ENCODE results near the gene SHOC2. TPM values are rescaled to one million over a fixed set of nuclear protein-coding genes. Genes with fewer than 3 reads are reported as not detected.

Gene SHOC2
- total RNA-seq, 1 donor from 2014 or later = 44.2 TPM

- intact Hi-C loops (cut with DNase I) = no loop called here
- ATAC-seq (no peak), DNase-seq (ENCODE audit: missing footprints) (no peak)
Measured at GRCh38 chr10:110996256-110996655, 76.9 kb downstream of the SHOC2 start.

GRCh38 chr10:111004016-111004415 lies 84.6 kb downstream of the SHOC2 start:
- ATAC-seq (no peak), DNase-seq (ENCODE audit: missing footprints) (no peak)
- intact Hi-C loops (cut with DNase I) = no loop called here

GRCh38 chr10:111007486-111007885 lies 88.1 kb downstream of the SHOC2 start:
- no peak for ATAC-seq
- intact Hi-C loops (cut with DNase I) = no loop called here
- DNase-seq (ENCODE audit: missing footprints) = no peak

GRCh38 chr10:111015181-111015580 lies 95.8 kb downstream of the SHOC2 start:
- intact Hi-C loops (cut with DNase I) = no loop called here
- no peak for ATAC-seq

GRCh38 chr10:111017098-111017497 lies 97.7 kb downstream of the SHOC2 start:
- ATAC-seq = no peak
- intact Hi-C loops (cut with DNase I) = no loop called here
- DNase-seq (ENCODE audit: missing footprints) = no peak

More at GRCh38 chr10:111015181-111015580, 95.8 kb downstream of the SHOC2 start:
- no peak for DNase-seq (ENCODE audit: missing footprints)

- ATAC-seq (no peak), DNase-seq (ENCODE audit: missing footprints) (no peak)
- intact Hi-C loops (cut with DNase I) = no loop called here
Measured at GRCh38 chr10:111018021-111018420, 98.6 kb downstream of the SHOC2 start.

GRCh38 chr10:111023060-111023459 lies 103.7 kb downstream of the SHOC2 start:
- intact Hi-C loops (cut with DNase I) = no loop called here
- ATAC-seq = no peak

GRCh38 chr10:111030042-111030750 lies 110.8 kb downstream of the SHOC2 start:
- ATAC-seq (no peak), DNase-seq (ENCODE audit: missing footprints) (no peak)
- intact Hi-C loops (cut with DNase I) = no loop called here

More at GRCh38 chr10:111023060-111023459, 103.7 kb downstream of the SHOC2 start:
- DNase-seq (ENCODE audit: missing footprints) = no peak

- DNase-seq (ENCODE audit: missing footprints) (no peak), ATAC-seq (no peak)
- intact Hi-C loops (cut with DNase I) = no loop called here
Measured at GRCh38 chr10:111034598-111035310, 115.3 kb downstream of the SHOC2 start.

- DNase-seq (ENCODE audit: missing footprints) (no peak), ATAC-seq (no peak)
- intact Hi-C loops (cut with DNase I) = no loop called here
Measured at GRCh38 chr10:111035542-111035941, 116.1 kb downstream of the SHOC2 start.

- intact Hi-C loops (cut with DNase I) = no loop called here
- DNase-seq (ENCODE audit: missing footprints) (no peak), ATAC-seq (no peak)
Measured at GRCh38 chr10:111037858-111038257, 118.5 kb downstream of the SHOC2 start.

GRCh38 chr10:111039522-111039921 lies 120.1 kb downstream of the SHOC2 start:
- no peak for ATAC-seq
- no peak for DNase-seq (ENCODE audit: missing footprints)
- intact Hi-C loops (cut with DNase I) = no loop called here

GRCh38 chr10:111057006-111057405 lies 137.6 kb downstream of the SHOC2 start:
- intact Hi-C loops (cut with DNase I) = no loop called here
- ATAC-seq (no peak), DNase-seq (ENCODE audit: missing footprints) (no peak)

Small RNA genes lying within 50 kb of the gene (microRNA-seq; reads per million reads assigned to microRNA genes)
- 2.5 reads per million for gene MIR548E

Other genes starting within 250 kb of the SHOC2 start
- gene PDCD4, start 47.7 kb upstream of the SHOC2 start, total RNA-seq = 71.6 TPM
- 19.0 TPM for gene BBIP1, start 424 bp upstream of the SHOC2 start, total RNA-seq
- gene ADRA2A, start 157.4 kb downstream of the SHOC2 start, total RNA-seq = 1.0 TPM

Measured in Right ventricle myocardium inferior (tissue), 1 donor.